Ascending aorta (tissue), 2 donors: ENCODE measurements around the gene CD84. TPM values are rescaled to one million over a fixed set of nuclear protein-coding genes. Genes with fewer than 3 reads are reported as not detected.

Experiments used
- DNase-seq, 2 donors: peaks; one replicate each; pipeline ENCODE4 v3.0.0-alpha.2; 2019; ENCODE audit warnings: low spot score in 2 of 2
- H3K27ac ChIP-seq, 2 donors: fragments of 200-600 bp; sonication (generic); one replicate each; pipeline ENCODE4 v1.5.1; 2016 to 2017; ENCODE audit warnings: mild to moderate bottlenecking in 1 of 2
- H3K27me3 ChIP-seq: fragments of 200-600 bp; sonication (generic); one replicate; pipeline ENCODE4 v1.5.1; 2017
- H3K36me3 ChIP-seq, 2 donors: fragments of 200-600 bp; sonication (generic); one replicate each; pipeline ENCODE4 v1.5.1; 2016
- H3K4me1 ChIP-seq, 2 donors: fragments of 200-600 bp; sonication (generic); one replicate each; pipeline ENCODE4 v1.5.1; 2016 to 2017; ENCODE audit warnings: mild to moderate bottlenecking in 1 of 2
- H3K4me3 ChIP-seq, 2 donors: fragments of 200-600 bp; sonication (generic); one replicate each; pipeline ENCODE4 v1.5.1; 2016 to 2017; ENCODE audit warnings: mild to moderate bottlenecking in 1 of 2
- H3K9me3 ChIP-seq, 2 donors: fragments of 200-600 bp; sonication (generic); one replicate each; pipeline ENCODE4 v1.5.1; 2016
- CTCF ChIP-seq, 3 experiments: fragments of 200-600 bp in 2 of 3; fragments of 450-650 bp in 1 of 3; sonication (generic) in 2 of 3; IDR thresholded peaks; one replicate each; pipeline ENCODE4 v1.5.1; 2016 to 2019; ENCODE audit warnings: antibody characterized with exemption in 3 of 3, mild to moderate bottlenecking in 1 of 3, moderate library complexity in 1 of 3
- intact Hi-C: fragments of 100-400 bp; cut with DNase I; formaldehyde crosslinking; loops from one replicate; pipeline ENCODE4 v1.15.1; 2023
- total RNA-seq: library from RNA; depleted of rRNA; stranded (reverse); fragments of >200 nt; gene quantifications from one replicate; pipeline ENCODE4 v1.1.0, GENCODE V29; 2016

The CD84 gene
- total RNA-seq, 1 donor from 2014 or later = 1.1 TPM

DNA sequence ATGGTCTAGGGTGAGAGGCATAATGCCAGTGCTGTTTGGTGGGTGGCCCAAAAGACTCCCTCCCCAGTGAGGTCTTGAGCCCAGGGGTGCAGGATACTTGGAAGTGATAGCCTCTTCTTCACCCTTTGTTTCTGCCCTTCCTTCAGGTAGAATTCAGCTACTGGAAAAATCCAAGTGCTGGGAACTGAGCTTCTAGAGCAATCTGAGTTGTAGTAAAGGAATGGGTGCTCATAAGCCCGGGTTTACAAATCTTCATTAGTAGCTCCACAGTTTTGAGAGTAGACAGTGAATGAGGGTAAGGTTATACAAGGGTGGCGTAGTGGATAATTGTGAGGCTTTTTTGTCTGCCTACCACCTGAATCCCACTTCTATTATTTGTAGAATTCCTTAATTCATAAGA lies 29.2 kb upstream of the CD84 start:
- intact Hi-C loops = no loop called here

GRCh38 chr1:160608057-160608456 lies 28.8 kb upstream of the CD84 start:
- Histone ChIP-seq H3K4me1 (no peaks in the 10 kb centered on the region), H3K36me3 (no peaks in the 10 kb centered on the region), H3K4me3 (no peak overlapping the region), H3K27ac (no peak overlapping the region), H3K9me3 (no peaks in the 10 kb centered on the region), H3K27me3 (no peaks in the 10 kb centered on the region)
- intact Hi-C loops = no loop called here
- DNase-seq = no peak
- no peak for TF ChIP-seq CTCF (IDR thresholded peaks at IDR 0.05)

More for the DNA sequence above, 29.2 kb upstream of the CD84 start:
- Histone ChIP-seq H3K36me3 (no peaks in the 10 kb centered on the region), H3K9me3 (no peaks in the 10 kb centered on the region), H3K27me3 (no peaks in the 10 kb centered on the region), H3K4me1 (no peaks in the 10 kb centered on the region), H3K4me3 (no peak overlapping the region), H3K27ac (no peak overlapping the region)
- no peak for DNase-seq
- TF ChIP-seq CTCF (IDR thresholded peaks at IDR 0.05) = no peak

- no peak overlapping the region for H3K4me3 ChIP-seq
- no peaks in the 10 kb centered on the region for H3K9me3 ChIP-seq
- H3K36me3 ChIP-seq = no peaks in the 10 kb centered on the region
- no peaks in the 10 kb centered on the region for H3K4me1 ChIP-seq
- intact Hi-C loops = no loop called here
- H3K27me3 ChIP-seq = no peaks in the 10 kb centered on the region
- no peak for TF ChIP-seq CTCF (IDR thresholded peaks at IDR 0.05)
- H3K27ac ChIP-seq = no peak overlapping the region
- no peak for DNase-seq
These were observed 28.4 kb upstream of the CD84 start for GRCh38 chr1:160607672-160608032.

DNA sequence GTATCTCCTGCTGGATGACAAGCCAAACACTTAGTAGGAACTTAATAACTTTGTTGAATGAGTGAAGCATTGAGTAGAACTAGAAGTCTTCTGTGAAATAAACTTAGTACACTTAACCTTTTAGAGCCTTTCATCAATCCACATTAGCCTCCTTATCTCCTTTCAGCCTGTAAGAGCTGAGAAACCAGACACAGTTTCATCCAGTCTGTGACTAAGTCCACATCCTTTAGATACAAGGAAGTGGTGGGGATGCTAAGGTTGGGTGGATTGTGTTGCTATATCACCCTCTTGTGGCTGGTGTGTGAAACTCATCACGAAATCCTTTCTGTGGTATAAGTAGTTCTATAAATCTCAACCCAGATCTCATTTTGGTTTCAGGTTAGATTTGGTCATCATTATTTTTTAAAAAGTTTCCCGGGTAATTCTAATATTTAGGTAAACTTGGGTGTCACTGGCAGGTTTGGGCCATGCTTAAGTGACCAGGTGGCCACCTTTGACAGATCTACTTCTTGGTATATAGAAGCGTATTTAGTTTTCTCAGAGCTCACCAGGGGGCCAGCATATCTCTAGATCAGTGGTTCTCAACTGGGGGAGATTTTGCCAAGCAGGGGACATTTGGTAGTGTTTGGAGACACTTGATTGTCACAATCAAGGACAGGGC lies 27.8 kb upstream of the CD84 start:
- Histone ChIP-seq H3K4me3 (no peak overlapping the region), H3K9me3 (no peaks in the 10 kb centered on the region), H3K27me3 (no peaks in the 10 kb centered on the region), H3K36me3 (no peaks in the 10 kb centered on the region), H3K4me1 (no peaks in the 10 kb centered on the region), H3K27ac (no peak overlapping the region)
- no peak for DNase-seq
- intact Hi-C loops = no loop called here
- peak; percentile 10 to 27 (median 23) for TF ChIP-seq CTCF (IDR thresholded peaks at IDR 0.05)

DNA sequence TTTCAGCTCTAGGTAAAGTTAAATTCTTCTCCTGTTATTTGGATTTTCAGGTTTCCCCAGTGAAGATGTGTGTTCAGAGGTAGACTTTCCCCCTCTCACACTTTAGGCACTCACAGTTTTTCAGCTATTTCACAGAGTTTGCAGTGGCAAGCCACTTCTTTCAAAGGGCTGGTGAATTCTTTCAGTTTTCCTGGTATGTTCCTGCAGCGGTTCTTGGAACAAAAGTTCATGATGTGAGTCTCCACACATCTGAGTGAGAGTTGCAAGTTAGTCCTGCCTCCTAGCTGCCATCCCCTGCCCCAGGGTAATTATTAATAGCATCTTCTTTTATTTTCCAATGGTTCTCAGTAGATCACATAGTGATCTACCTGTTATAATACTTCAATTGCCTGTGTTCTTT lies 27.3 kb upstream of the CD84 start:
- Histone ChIP-seq H3K4me1 (no peaks in the 10 kb centered on the region), H3K36me3 (no peaks in the 10 kb centered on the region), H3K27me3 (no peaks in the 10 kb centered on the region), H3K4me3 (no peak overlapping the region), H3K9me3 (no peaks in the 10 kb centered on the region), H3K27ac (no peak overlapping the region)
- intact Hi-C loops = no loop called here
- no peak for DNase-seq
- TF ChIP-seq CTCF (IDR thresholded peaks at IDR 0.05) = no peak
